GM12878 (cell line): ENCODE measurements around the gene GSTP1. TPM values are rescaled to one million over a fixed set of nuclear protein-coding genes. Genes with fewer than 3 reads are reported as not detected.

Experiments
- ATAC-seq: fragments of 200-7000 bp; cut with Tn5 transposase; 3 replicates; pipeline ENCODE4 v1.9.1; 2020; ENCODE audit warnings: mild to moderate bottlenecking, moderate library complexity
- BruUV-seq: library from RNA; stranded (reverse); fragments of 400-500 nt; replicated peaks from 2 replicates; lab custom pipeline; 2021; lab: Mats Ljungman, UMichigan
- CTCF ChIA-PET: fragments of 300-600 bp; sonication (Branson Sonifier 250); formaldehyde crosslinking; extraction: SDS; loops from one replicate; lab custom pipeline; 2021; ENCODE audit warnings: inconsistent platforms; lab: Yijun Ruan, JAX
- POLR2A ChIA-PET: fragments of 350-600 bp; formaldehyde crosslinking; extraction: SDS; loops from one replicate; lab custom pipeline; 2021; ENCODE audit warnings: inconsistent platforms; lab: Charles Lee
- RAD21 ChIA-PET: fragments of 300-600 bp; sonication (Branson Sonifier 250); formaldehyde crosslinking; loops from one replicate; lab custom pipeline; 2023; ENCODE audit warnings: antibody characterized with exemption; ENCODE audit not compliant: unreplicated experiment; lab: Charles Lee
- SMC1A ChIA-PET: fragments of 300-600 bp; sonication (Branson Sonifier 250); formaldehyde crosslinking; loops from one replicate; lab custom pipeline; 2023; ENCODE audit not compliant: unreplicated experiment, uncharacterized antibody; lab: Charles Lee
- DNase-seq: peaks from one replicate; pipeline ENCODE4 v3.0.0-alpha.2; 2011; ENCODE audit warnings: low read depth, low spot score
- FAIRE-seq: peaks from 3 replicates; lab custom pipeline; 2011; peaks lifted over from hg19 to GRCh38; lab: Jason Lieb, UNC
- H2AFZ ChIP-seq: 2 replicates; pipeline ENCODE4 v1.6.0; 2011; ENCODE audit warnings: low read depth, low read length, control low read depth; ENCODE audit not compliant: control insufficient read depth
- H3K27ac ChIP-seq: 2 replicates; pipeline ENCODE4 v1.5.1; 2011; ENCODE audit warnings: control low read depth; ENCODE audit not compliant: control insufficient read depth, insufficient read depth
- H3K27me3 ChIP-seq, 2 experiments: replicated peaks in 1 of 2; 2 replicates each; pipeline versions ENCODE4 v1.6.0 to v1.6.1; 2011; ENCODE audit warnings: low read length in 1 of 2; ENCODE audit not compliant: control insufficient read depth in 2 of 2, insufficient read depth in 2 of 2
- H3K36me3 ChIP-seq, 2 experiments: 2 replicates each; pipeline ENCODE4 v1.5.1; 2011; ENCODE audit warnings: low read length in 1 of 2; ENCODE audit not compliant: control insufficient read depth in 2 of 2, insufficient read depth in 2 of 2
- H3K4me1 ChIP-seq: 2 replicates; pipeline ENCODE4 v1.6.1; 2011; ENCODE audit warnings: mild to moderate bottlenecking, low read length, moderate library complexity, mixed read lengths; ENCODE audit not compliant: control insufficient read depth, insufficient read depth
- H3K4me2 ChIP-seq: 2 replicates; pipeline ENCODE4 v1.6.0; 2011; ENCODE audit warnings: control low read depth; ENCODE audit not compliant: control insufficient read depth, insufficient read depth
- H3K4me3 ChIP-seq: fragments of 200-600 bp; sonication (generic); 2 replicates; pipeline ENCODE4 v1.5.1; 2016
- H3K79me2 ChIP-seq: 2 replicates; pipeline ENCODE4 v1.6.0; 2011; ENCODE audit warnings: low read length; ENCODE audit not compliant: control insufficient read depth, insufficient read depth
- H3K9ac ChIP-seq: 2 replicates; pipeline ENCODE4 v1.8.0; 2011; ENCODE audit warnings: low read length, control low read depth, mixed read lengths; ENCODE audit not compliant: control insufficient read depth, insufficient read depth
- H3K9me3 ChIP-seq: replicated peaks from 3 replicates; pipeline ENCODE4 v1.5.1; 2011; ENCODE audit warnings: mild to moderate bottlenecking, low read length; ENCODE audit not compliant: control insufficient read depth, insufficient read depth
- H4K20me1 ChIP-seq: 2 replicates; pipeline ENCODE4 v1.6.0; 2011; ENCODE audit not compliant: control insufficient read depth, insufficient read depth
- BCL11A ChIP-seq: IDR thresholded peaks from 2 replicates; pipeline ENCODE4 v1.6.1; 2011; ENCODE audit warnings: low read depth, low read length
- HCFC1 ChIP-seq: fragments of 150-350 bp; IDR thresholded peaks from 2 replicates; pipeline ENCODE4 v1.6.1; 2014; ENCODE audit warnings: low read length
- IRF4 ChIP-seq: IDR thresholded peaks from 2 replicates; pipeline ENCODE4 v1.6.1; 2011; ENCODE audit warnings: low read depth, low read length
- NFXL1 ChIP-seq: fragments of 450-650 bp; IDR thresholded peaks from 2 replicates; pipeline ENCODE4 v1.6.1; 2017; ENCODE audit warnings: antibody characterized with exemption, mild to moderate bottlenecking, borderline replicate concordance
- PBX3 ChIP-seq: IDR thresholded peaks from 2 replicates; pipeline ENCODE4 v1.6.1; 2011; ENCODE audit warnings: mild to moderate bottlenecking, low read depth, low read length, moderate library complexity; ENCODE audit not compliant: insufficient replicate concordance
- POLR2AphosphoS5 ChIP-seq: IDR thresholded peaks from 2 replicates; pipeline ENCODE4 v1.6.1; 2011; ENCODE audit warnings: mild to moderate bottlenecking, low read length, inconsistent platforms
- RAD21 ChIP-seq: IDR thresholded peaks from 2 replicates; pipeline ENCODE4 v1.6.1; 2011; ENCODE audit warnings: mild to moderate bottlenecking, low read depth, low read length, moderate library complexity; ENCODE audit not compliant: insufficient read depth
- SIX5 ChIP-seq: IDR thresholded peaks from 2 replicates; pipeline ENCODE4 v1.6.1; 2011; ENCODE audit warnings: mild to moderate bottlenecking, low read depth, low read length, moderate library complexity; ENCODE audit not compliant: severe bottlenecking
- SP1 ChIP-seq: IDR thresholded peaks from one replicate; pipeline ENCODE4 v1.6.1; 2011; ENCODE audit warnings: low read depth, low read length
- TAF1 ChIP-seq: IDR thresholded peaks from 2 replicates; pipeline ENCODE4 v1.6.1; 2011; ENCODE audit warnings: mild to moderate bottlenecking, low read depth, low read length, borderline replicate concordance
- TCF3 ChIP-seq: IDR thresholded peaks from 2 replicates; pipeline ENCODE4 v1.6.1; 2012; ENCODE audit warnings: low read depth, mild to moderate bottlenecking, low read length, borderline replicate concordance; ENCODE audit not compliant: insufficient read depth
- YBX1 ChIP-seq: fragments of 450-650 bp; IDR thresholded peaks from 2 replicates; pipeline ENCODE4 v1.6.1; 2016; ENCODE audit warnings: antibody characterized with exemption
- ZBTB33 ChIP-seq: fragments of 450-650 bp; IDR thresholded peaks from 2 replicates; pipeline ENCODE4 v1.6.1; 2017; ENCODE audit warnings: mild to moderate bottlenecking
- ZNF687 ChIP-seq: fragments of 450-650 bp; IDR thresholded peaks from 2 replicates; pipeline ENCODE4 v1.6.1; 2017; ENCODE audit warnings: mild to moderate bottlenecking, moderate library complexity
- WGBS: methylation state at CpG from one replicate; pipeline ENCODE4 v1.1.6; 2016; ENCODE audit warnings: low lambda C conversion rate; ENCODE audit not compliant: insufficient replicate concordance, insufficient coverage; ENCODE audit errors: missing lambda C conversion rate; 5-methylcytosine and 5-hydroxymethylcytosine counted together
- in situ Hi-C: fragments of 300-500 bp; cut with MboI; formaldehyde crosslinking; loops from 9 replicates; pipeline ENCODE4 v1.14.3; 2018; ENCODE audit warnings: mixed read lengths
- intact Hi-C: fragments of 100-400 bp; cut with micrococcal nuclease; formaldehyde crosslinking; loops from one replicate; pipeline ENCODE4 v1.14.2; 2022; ENCODE audit not compliant: unreplicated experiment
- polyA plus RNA-seq, 11 experiments: library from polyadenylated mRNA; depleted of rRNA in 4 of 11; unstranded in 6 of 11; stranded (reverse) in 5 of 11; fragments of >200 nt; fragmentation: Nextera tagmentation in 4 of 11; fragmentation: Illumina TruSeq in 1 of 11; extraction: Ambion mirVana in 4 of 11; extraction: Trizol in 1 of 11; gene quantifications; 1 replicate in 1 of 11; 2 replicates in 10 of 11; pipeline versions ENCODE4 v1.2.1 to v1.2.3, GENCODE V29; 2011 to 2016; ENCODE audit warnings: inconsistent platforms in 2 of 11, missing spikeins in 2 of 11, low read depth in 1 of 11
- total RNA-seq, 4 experiments: library from RNA; depleted of rRNA in 3 of 4; stranded (reverse); fragments of >200 nt in 3 of 4; fragmentation: Illumina TruSeq in 1 of 4; extraction: Trizol in 1 of 4; gene quantifications; 2 replicates each; pipeline versions ENCODE4 v1.2.1 to v1.2.3, GENCODE V29; 2013 to 2021

The GSTP1 gene
- total and polyA plus RNA-seq, 10 of the 15 experiments (the other 5 are each of a cell fraction or from before 2014, with no cell fraction given), result 469 to 1,788 (median 955) TPM

- H3K27ac ChIP-seq, result no peak overlapping the region
- H4K20me1 ChIP-seq, result no peaks in the 10 kb centered on the region
- BruUV-seq, result no TSS peak
- H3K9me3 ChIP-seq, result no peaks in the 10 kb centered on the region
- FAIRE-seq, result no peak
- no peak overlapping the region for H3K9ac ChIP-seq
- intact Hi-C loops, result no loop called here
- no peak for DNase-seq
- in situ Hi-C loops, result no loop called here
- H3K4me1 ChIP-seq, result peaks cover 21% of the 10 kb centered on the region
- H3K27me3 ChIP-seq, result no peaks in the 10 kb centered on the region
- POLR2A ChIA-PET, result no interaction called here
- H2AFZ ChIP-seq, result no peak overlapping the region
- WGBS, result 72% methylated on average over 30 of the region's 30 CpGs
- SMC1A ChIA-PET, result interaction anchor here (0.8 to 1.1 kb wide), 2 partner anchors 12 to 24 kb away, joined by 3 to 4 read pairs; no protein-coding TSS in a partner anchor
- CTCF ChIA-PET, result interaction anchor here (1.2 to 2.0 kb wide), 3 partner anchors 11 to 26 kb away, joined by 4 to 12 read pairs (median 5); partner anchors contain the start of gene ACY3
- RAD21 ChIA-PET, result interaction anchor here (0.6 kb wide), 1 partner anchor 270 kb away, joined by 3 read pairs; no protein-coding TSS in a partner anchor
- no peak for ATAC-seq
- no peaks in the 10 kb centered on the region for H3K36me3 ChIP-seq
- no peaks in the 10 kb centered on the region for H3K79me2 ChIP-seq
- H3K4me2 ChIP-seq, result no peak overlapping the region
- no peak overlapping the region for H3K4me3 ChIP-seq
- TF ChIP-seq POLR2AphosphoS5, result no peak
- TF ChIP-seq TAF1, result no peak
- TF ChIP-seq ZNF687, result no peak
- TF ChIP-seq SIX5, result no peak
- no peak for TF ChIP-seq RAD21
- no peak for TF ChIP-seq SP1
- no peak for TF ChIP-seq TCF3
- no peak for TF ChIP-seq IRF4
- no peak for TF ChIP-seq BCL11A
- no peak for TF ChIP-seq ZBTB33
- TF ChIP-seq PBX3, result no peak
- TF ChIP-seq NFXL1, result no peak
- TF ChIP-seq YBX1, result no peak
- TF ChIP-seq HCFC1, result no peak
Measured at GRCh38 chr11:67632982-67633755, 49.6 kb downstream of the GSTP1 start.
